Suppressor macrophage (primary cell): ENCODE measurements around the gene CHRNE.
"Not testable (repeated sequence)": the region's sequence is repeated elsewhere in the genome, so short reads cannot be mapped to it uniquely, and the experiment has no call there.

Experiments used
- DNase-seq, 4 experiments: peaks; one replicate each; pipeline ENCODE4 v3.0.0-alpha.2; 2020 to 2022

Gene CHRNE

GRCh38 chr17:4906642-4907041, 3.7 kb upstream of the CHRNE start:
- DNase-seq = not testable (repeated sequence)

GRCh38 chr17:4902540-4902939, 358 bp downstream of the CHRNE start:
- no peak for DNase-seq

GRCh38 chr17:4901648-4902344, 1.1 kb downstream of the CHRNE start:
- peak; percentile 76 to 85 (median 80) for DNase-seq

- DNase-seq = no peak
Measured at GRCh38 chr17:4901108-4901647, 1.7 kb downstream of the CHRNE start.

- DNase-seq = peak; percentile 47 to 80 (median 63)
Measured at GRCh38 chr17:4900231-4901107, 2.4 kb downstream of the CHRNE start.

GRCh38 chr17:4899341-4900230, 3.3 kb downstream of the CHRNE start, which contains the start of gene C17orf107:
C17orf107 (plus strand) TSS chr17:4899536; CDS start chr17:4899763, 227 bp downstream.
- DNase-seq = peak; percentile 97 to 99 (median 97)

- DNase-seq = peak in 1 of 4 experiments; percentile 12
Measured at GRCh38 chr17:4898927-4899326, 4.0 kb downstream of the CHRNE start.

- DNase-seq = no peak
Measured at GRCh38 chr17:4898351-4898750, 4.5 kb downstream of the CHRNE start.

- DNase-seq = no peak
Measured at GRCh38 chr17:4897785-4898184, 5.1 kb downstream of the CHRNE start.

GRCh38 chr17:4897198-4897687, 5.7 kb downstream of the CHRNE start:
- DNase-seq = no peak

- DNase-seq = no peak
Measured at GRCh38 chr17:4896332-4897197, 6.3 kb downstream of the CHRNE start.

- peak; percentile 50 to 67 (median 64) for DNase-seq
Measured at GRCh38 chr17:4895657-4896331, 7.1 kb downstream of the CHRNE start.

- DNase-seq = no peak
Measured at GRCh38 chr17:4895121-4895520, 7.8 kb downstream of the CHRNE start.

- DNase-seq = no peak
Measured at GRCh38 chr17:4893721-4894560, 9.0 kb downstream of the CHRNE start.

- DNase-seq = no peak
Measured at GRCh38 chr17:4893272-4893671, 9.6 kb downstream of the CHRNE start.

GRCh38 chr17:4892499-4893221, 10.2 kb downstream of the CHRNE start:
- no peak for DNase-seq

- no peak for DNase-seq
Measured at GRCh38 chr17:4891411-4892410, 11.2 kb downstream of the CHRNE start.

GRCh38 chr17:4887581-4887980, 15.3 kb downstream of the CHRNE start:
- no peak for DNase-seq
